ENCODE results near the gene SERGEF.

DNA sequence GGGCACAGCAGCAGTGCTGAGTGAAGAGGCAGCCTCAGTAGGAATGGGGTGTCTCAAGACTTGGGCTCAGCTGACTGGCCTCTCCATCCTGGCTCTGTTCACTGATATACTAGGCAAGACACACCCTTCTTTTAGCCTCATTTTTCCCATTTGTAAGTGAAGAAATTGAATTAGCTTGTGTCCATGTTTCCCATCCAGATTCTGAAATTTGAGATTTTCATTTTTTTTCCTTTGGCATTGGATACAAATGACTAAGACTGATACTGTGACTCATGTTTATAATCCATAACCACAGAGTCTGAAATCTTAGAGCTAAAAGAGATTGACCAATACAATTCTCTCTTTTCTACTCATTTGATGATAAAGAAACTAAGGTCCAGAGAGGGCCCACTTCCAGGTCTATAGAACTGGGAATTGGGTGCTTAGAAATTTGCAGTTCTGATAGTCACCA lies 167.4 kb downstream of the SERGEF start:
- no peak for TF ChIP-seq POLR2A (IDR thresholded peaks at IDR 0.05; ENCODE audit: low read length)
- TF ChIP-seq, protein P1, sequence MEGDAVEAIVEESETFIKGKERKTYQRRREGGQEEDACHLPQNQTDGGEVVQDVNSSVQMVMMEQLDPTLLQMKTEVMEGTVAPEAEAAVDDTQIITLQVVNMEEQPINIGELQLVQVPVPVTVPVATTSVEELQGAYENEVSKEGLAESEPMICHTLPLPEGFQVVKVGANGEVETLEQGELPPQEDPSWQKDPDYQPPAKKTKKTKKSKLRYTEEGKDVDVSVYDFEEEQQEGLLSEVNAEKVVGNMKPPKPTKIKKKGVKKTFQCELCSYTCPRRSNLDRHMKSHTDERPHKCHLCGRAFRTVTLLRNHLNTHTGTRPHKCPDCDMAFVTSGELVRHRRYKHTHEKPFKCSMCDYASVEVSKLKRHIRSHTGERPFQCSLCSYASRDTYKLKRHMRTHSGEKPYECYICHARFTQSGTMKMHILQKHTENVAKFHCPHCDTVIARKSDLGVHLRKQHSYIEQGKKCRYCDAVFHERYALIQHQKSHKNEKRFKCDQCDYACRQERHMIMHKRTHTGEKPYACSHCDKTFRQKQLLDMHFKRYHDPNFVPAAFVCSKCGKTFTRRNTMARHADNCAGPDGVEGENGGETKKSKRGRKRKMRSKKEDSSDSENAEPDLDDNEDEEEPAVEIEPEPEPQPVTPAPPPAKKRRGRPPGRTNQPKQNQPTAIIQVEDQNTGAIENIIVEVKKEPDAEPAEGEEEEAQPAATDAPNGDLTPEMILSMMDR (IDR thresholded peaks at IDR 0.05) = no peak
- no peak for TF ChIP-seq KDM1A (IDR thresholded peaks at IDR 0.05; ENCODE audit: low read depth)
- TF ChIP-seq, protein P2, sequence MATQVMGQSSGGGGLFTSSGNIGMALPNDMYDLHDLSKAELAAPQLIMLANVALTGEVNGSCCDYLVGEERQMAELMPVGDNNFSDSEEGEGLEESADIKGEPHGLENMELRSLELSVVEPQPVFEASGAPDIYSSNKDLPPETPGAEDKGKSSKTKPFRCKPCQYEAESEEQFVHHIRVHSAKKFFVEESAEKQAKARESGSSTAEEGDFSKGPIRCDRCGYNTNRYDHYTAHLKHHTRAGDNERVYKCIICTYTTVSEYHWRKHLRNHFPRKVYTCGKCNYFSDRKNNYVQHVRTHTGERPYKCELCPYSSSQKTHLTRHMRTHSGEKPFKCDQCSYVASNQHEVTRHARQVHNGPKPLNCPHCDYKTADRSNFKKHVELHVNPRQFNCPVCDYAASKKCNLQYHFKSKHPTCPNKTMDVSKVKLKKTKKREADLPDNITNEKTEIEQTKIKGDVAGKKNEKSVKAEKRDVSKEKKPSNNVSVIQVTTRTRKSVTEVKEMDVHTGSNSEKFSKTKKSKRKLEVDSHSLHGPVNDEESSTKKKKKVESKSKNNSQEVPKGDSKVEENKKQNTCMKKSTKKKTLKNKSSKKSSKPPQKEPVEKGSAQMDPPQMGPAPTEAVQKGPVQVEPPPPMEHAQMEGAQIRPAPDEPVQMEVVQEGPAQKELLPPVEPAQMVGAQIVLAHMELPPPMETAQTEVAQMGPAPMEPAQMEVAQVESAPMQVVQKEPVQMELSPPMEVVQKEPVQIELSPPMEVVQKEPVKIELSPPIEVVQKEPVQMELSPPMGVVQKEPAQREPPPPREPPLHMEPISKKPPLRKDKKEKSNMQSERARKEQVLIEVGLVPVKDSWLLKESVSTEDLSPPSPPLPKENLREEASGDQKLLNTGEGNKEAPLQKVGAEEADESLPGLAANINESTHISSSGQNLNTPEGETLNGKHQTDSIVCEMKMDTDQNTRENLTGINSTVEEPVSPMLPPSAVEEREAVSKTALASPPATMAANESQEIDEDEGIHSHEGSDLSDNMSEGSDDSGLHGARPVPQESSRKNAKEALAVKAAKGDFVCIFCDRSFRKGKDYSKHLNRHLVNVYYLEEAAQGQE (IDR thresholded peaks at IDR 0.05) = no peak
- no peak for TF ChIP-seq EHMT2 (IDR thresholded peaks at IDR 0.05; ENCODE audit: low read depth)
- TF ChIP-seq, protein P3, sequence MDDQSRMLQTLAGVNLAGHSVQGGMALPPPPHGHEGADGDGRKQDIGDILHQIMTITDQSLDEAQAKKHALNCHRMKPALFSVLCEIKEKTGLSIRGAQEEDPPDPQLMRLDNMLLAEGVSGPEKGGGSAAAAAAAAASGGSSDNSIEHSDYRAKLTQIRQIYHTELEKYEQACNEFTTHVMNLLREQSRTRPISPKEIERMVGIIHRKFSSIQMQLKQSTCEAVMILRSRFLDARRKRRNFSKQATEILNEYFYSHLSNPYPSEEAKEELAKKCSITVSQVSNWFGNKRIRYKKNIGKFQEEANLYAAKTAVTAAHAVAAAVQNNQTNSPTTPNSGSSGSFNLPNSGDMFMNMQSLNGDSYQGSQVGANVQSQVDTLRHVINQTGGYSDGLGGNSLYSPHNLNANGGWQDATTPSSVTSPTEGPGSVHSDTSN (IDR thresholded peaks at IDR 0.05) = no peak
- TF ChIP-seq NR3C1 (IDR thresholded peaks at IDR 0.05) = no peak
- no peak for TF ChIP-seq ZC3H11A (IDR thresholded peaks at IDR 0.05)
- TF ChIP-seq CBX2 (IDR thresholded peaks at IDR 0.05; ENCODE audit: borderline replicate concordance, low read depth) = no peak
- no peak for TF ChIP-seq MYC (IDR thresholded peaks at IDR 0.05; ENCODE audit: borderline replicate concordance, low read length)
- TF ChIP-seq, protein P4, sequence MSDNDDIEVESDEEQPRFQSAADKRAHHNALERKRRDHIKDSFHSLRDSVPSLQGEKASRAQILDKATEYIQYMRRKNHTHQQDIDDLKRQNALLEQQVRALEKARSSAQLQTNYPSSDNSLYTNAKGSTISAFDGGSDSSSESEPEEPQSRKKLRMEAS (IDR thresholded peaks at IDR 0.05) = no peak
- no peak for TF ChIP-seq BHLHE40 (IDR thresholded peaks at IDR 0.05; ENCODE audit: low read depth, low read length)
- no peak for TF ChIP-seq CEBPB (IDR thresholded peaks at IDR 0.05)
- no peak for TF ChIP-seq NFE2L2 (conservative IDR thresholded peaks at IDR 0.05; ENCODE audit: low read length)

Measured in A549 (cell line).